Measurements from ENCODE around the gene KIF5C.

Gene KIF5C

DNA sequence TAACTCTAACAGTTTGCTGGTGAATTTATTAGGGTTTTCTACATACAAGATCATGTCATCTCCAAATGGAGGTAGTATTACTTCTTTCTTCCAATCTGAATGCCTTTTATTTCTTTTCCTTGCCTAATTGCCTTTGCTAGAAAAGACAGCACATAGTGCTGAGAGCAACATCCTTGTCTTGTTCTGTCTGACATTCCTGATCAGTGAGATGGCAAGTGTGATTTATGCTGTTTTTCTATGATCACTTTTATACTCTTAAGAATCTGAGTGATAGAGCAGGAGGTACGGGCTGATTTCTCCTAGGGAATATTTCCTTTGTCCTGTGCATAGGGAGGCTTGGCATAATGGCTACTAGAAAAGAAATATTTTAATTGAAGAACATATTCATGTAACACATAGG lies 180.7 kb downstream of the KIF5C start:
- no peak overlapping the region for H3K4me3 ChIP-seq (replicated peaks; ENCODE audit: insufficient read depth, low read length)
- H3K27me3 ChIP-seq (ENCODE audit: insufficient read depth, poor library complexity, severe bottlenecking), result peaks cover 2% of the 10 kb centered on the region
- H3K27ac ChIP-seq (replicated peaks), result no peak overlapping the region
- DNase-seq (ENCODE audit: low read depth in 1 of 2, low spot score in 1 of 2), result no peak
- TF ChIP-seq SPI1 (IDR thresholded peaks at IDR 0.05; ENCODE audit: borderline replicate concordance, low read depth), result no peak
- TF ChIP-seq, protein P1, sequence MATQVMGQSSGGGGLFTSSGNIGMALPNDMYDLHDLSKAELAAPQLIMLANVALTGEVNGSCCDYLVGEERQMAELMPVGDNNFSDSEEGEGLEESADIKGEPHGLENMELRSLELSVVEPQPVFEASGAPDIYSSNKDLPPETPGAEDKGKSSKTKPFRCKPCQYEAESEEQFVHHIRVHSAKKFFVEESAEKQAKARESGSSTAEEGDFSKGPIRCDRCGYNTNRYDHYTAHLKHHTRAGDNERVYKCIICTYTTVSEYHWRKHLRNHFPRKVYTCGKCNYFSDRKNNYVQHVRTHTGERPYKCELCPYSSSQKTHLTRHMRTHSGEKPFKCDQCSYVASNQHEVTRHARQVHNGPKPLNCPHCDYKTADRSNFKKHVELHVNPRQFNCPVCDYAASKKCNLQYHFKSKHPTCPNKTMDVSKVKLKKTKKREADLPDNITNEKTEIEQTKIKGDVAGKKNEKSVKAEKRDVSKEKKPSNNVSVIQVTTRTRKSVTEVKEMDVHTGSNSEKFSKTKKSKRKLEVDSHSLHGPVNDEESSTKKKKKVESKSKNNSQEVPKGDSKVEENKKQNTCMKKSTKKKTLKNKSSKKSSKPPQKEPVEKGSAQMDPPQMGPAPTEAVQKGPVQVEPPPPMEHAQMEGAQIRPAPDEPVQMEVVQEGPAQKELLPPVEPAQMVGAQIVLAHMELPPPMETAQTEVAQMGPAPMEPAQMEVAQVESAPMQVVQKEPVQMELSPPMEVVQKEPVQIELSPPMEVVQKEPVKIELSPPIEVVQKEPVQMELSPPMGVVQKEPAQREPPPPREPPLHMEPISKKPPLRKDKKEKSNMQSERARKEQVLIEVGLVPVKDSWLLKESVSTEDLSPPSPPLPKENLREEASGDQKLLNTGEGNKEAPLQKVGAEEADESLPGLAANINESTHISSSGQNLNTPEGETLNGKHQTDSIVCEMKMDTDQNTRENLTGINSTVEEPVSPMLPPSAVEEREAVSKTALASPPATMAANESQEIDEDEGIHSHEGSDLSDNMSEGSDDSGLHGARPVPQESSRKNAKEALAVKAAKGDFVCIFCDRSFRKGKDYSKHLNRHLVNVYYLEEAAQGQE (IDR thresholded peaks at IDR 0.05; ENCODE audit: insufficient replicate concordance, low read depth), result no peak
- TF ChIP-seq, protein P2, sequence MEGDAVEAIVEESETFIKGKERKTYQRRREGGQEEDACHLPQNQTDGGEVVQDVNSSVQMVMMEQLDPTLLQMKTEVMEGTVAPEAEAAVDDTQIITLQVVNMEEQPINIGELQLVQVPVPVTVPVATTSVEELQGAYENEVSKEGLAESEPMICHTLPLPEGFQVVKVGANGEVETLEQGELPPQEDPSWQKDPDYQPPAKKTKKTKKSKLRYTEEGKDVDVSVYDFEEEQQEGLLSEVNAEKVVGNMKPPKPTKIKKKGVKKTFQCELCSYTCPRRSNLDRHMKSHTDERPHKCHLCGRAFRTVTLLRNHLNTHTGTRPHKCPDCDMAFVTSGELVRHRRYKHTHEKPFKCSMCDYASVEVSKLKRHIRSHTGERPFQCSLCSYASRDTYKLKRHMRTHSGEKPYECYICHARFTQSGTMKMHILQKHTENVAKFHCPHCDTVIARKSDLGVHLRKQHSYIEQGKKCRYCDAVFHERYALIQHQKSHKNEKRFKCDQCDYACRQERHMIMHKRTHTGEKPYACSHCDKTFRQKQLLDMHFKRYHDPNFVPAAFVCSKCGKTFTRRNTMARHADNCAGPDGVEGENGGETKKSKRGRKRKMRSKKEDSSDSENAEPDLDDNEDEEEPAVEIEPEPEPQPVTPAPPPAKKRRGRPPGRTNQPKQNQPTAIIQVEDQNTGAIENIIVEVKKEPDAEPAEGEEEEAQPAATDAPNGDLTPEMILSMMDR (IDR thresholded peaks at IDR 0.05; ENCODE audit: insufficient read depth, low read length), result no peak
- no peak for TF ChIP-seq POLR2AphosphoS5 (IDR thresholded peaks at IDR 0.05; ENCODE audit: low read depth)

DNA sequence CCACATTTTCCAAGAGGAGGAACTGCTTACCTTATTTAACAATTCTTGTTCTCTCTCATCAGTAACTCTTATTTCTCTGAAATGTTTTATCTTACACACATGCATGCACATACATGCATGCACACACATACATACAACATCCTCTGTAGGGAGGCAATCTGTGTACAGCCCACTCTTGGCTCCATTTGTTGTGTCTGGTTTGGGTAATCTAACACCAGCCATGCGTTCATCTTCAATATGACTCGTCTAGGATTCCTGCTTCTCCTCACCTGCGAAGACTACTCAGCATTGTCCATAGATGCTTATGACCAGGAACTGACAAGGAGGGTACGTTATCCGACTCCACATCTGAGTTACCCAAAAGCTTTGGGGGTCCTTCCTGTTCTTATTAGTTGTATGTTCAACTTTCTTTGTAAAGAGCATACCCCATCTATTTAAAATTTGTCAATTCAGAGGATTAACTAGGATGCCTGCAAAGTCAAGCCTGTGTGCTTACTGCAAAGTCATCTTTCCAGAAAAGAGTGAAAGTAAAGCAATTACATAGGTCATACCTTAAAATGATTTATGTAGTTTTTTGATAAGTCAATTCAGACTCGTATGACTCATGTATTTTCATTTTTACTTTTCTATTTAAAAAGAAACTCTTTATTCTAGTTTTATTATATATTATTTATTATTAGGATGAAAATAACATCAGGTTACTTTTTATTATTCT lies 181.7 kb downstream of the KIF5C start:
- Histone ChIP-seq H3K4me3 (replicated peaks; ENCODE audit: insufficient read depth, low read length) (no peak overlapping the region), H3K27ac (replicated peaks) (no peak overlapping the region), H3K27me3 (ENCODE audit: insufficient read depth, poor library complexity, severe bottlenecking) (peaks cover 2% of the 10 kb centered on the region)
- DNase-seq (ENCODE audit: low read depth in 1 of 2, low spot score in 1 of 2), result no peak
- TF ChIP-seq SPI1 (IDR thresholded peaks at IDR 0.05; ENCODE audit: borderline replicate concordance, low read depth), result no peak
- TF ChIP-seq, protein P1 (IDR thresholded peaks at IDR 0.05; ENCODE audit: insufficient replicate concordance, low read depth), result no peak
- TF ChIP-seq, protein P2 (IDR thresholded peaks at IDR 0.05; ENCODE audit: insufficient read depth, low read length), result no peak
- TF ChIP-seq POLR2AphosphoS5 (IDR thresholded peaks at IDR 0.05; ENCODE audit: low read depth), result no peak
- TF ChIP-seq GABPA (IDR thresholded peaks at IDR 0.05; ENCODE audit: low read depth), result no peak

DNA sequence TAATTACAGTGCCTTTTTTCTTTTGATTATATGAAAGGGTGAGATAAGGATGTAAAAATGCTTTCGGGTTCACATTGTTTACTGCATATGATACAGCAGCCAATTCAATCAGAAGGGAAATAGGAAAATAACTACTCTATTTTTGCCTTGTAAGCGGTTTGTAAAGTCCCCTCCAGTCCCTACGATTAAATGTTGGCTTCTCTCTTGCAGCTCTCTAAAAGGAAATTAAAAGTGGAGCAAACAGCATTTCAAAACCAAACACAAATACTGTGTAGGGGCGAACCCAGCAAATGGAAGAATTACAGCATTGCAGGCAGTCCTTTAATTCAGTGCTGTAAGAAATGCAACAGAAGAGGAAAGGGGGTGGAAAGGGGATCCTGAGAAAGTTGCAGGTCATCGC lies 182.4 kb downstream of the KIF5C start:
- Histone ChIP-seq H3K4me3 (replicated peaks; ENCODE audit: insufficient read depth, low read length) (no peak overlapping the region), H3K27ac (replicated peaks) (no peak overlapping the region), H3K27me3 (ENCODE audit: insufficient read depth, poor library complexity, severe bottlenecking) (peaks cover 2% of the 10 kb centered on the region)
- no peak for DNase-seq (ENCODE audit: low read depth in 1 of 2, low spot score in 1 of 2)
- no peak for TF ChIP-seq SPI1 (IDR thresholded peaks at IDR 0.05; ENCODE audit: borderline replicate concordance, low read depth)
- no peak for TF ChIP-seq POLR2AphosphoS5 (IDR thresholded peaks at IDR 0.05; ENCODE audit: low read depth)

DNA sequence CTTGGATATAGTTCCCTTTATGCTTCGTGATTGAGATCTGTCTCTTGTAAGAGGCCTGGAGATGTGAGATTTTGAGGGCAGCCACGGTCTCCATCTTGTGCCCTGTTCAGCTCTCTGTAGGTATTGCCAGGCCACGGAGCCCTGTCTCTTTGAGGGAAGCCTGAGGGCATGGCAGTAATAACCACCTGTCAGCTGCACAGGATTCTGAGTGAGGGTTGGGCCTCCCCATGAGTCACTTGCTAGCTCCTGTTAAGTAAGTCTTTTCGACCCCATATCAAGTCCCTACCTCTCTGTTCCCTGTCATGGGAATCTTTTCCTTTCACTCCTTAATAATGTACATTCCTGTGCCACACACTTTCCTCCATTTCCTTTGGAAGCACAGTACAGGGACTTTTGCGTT lies 183.9 kb downstream of the KIF5C start:
- TF ChIP-seq POLR2AphosphoS5 (IDR thresholded peaks at IDR 0.05; ENCODE audit: low read depth), result no peak
- TF ChIP-seq GABPA (IDR thresholded peaks at IDR 0.05; ENCODE audit: low read depth), result no peak
- TF ChIP-seq, protein P1 (IDR thresholded peaks at IDR 0.05; ENCODE audit: insufficient replicate concordance, low read depth), result no peak
- TF ChIP-seq, protein P2 (IDR thresholded peaks at IDR 0.05; ENCODE audit: insufficient read depth, low read length), result no peak
- TF ChIP-seq SPI1 (IDR thresholded peaks at IDR 0.05; ENCODE audit: borderline replicate concordance, low read depth), result no peak
- no peak overlapping the region for H3K27ac ChIP-seq (replicated peaks)
- no peak overlapping the region for H3K4me3 ChIP-seq (replicated peaks; ENCODE audit: insufficient read depth, low read length)
- peaks cover 2% of the 10 kb centered on the region for H3K27me3 ChIP-seq (ENCODE audit: insufficient read depth, poor library complexity, severe bottlenecking)
- no peak for DNase-seq (ENCODE audit: low read depth in 1 of 2, low spot score in 1 of 2)
